Thyroid gland (tissue), 4 donors: ENCODE results near the gene ADAM30.

Experiments used
- POLR2A ChIP-seq, 2 donors: fragments of 450-650 bp; IDR thresholded peaks; one replicate each; pipeline ENCODE4 v1.6.1; 2017; ENCODE audit warnings: antibody characterized with exemption in 2 of 2, mild to moderate bottlenecking in 2 of 2, moderate library complexity in 1 of 2
- TF ChIP-seq, protein P1 (sequence below), 6 experiments: fragments of 200-600 bp in 3 of 6; fragments of 450-650 bp in 3 of 6; sonication (generic) in 3 of 6; IDR thresholded peaks; one replicate each; pipeline ENCODE4 v1.5.1; 2016 to 2019; ENCODE audit warnings: antibody characterized with exemption in 6 of 6, mild to moderate bottlenecking in 2 of 6, inconsistent platforms in 1 of 6, moderate library complexity in 1 of 6

DNA sequence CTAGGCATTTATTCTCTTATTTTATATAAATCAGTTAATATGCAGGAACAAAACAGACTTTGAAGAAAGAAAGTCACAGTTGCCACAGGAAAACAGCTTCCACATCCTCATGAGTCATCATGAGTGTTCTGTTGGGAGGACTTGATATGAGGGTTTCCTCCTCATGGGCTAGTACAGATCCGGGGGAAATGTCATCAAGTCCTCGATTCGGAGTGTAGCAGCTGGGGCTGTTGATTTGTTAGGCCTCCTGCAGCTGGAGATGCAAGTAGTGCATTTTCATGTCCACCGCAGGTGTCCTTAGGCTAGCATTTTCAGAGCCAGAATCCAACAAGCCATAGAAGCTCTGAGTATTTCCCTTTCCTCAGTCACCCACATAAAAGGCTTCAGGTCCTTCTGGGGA lies 36.7 kb downstream of the ADAM30 start:
- no peak for TF ChIP-seq POLR2A (IDR thresholded peaks at IDR 0.05)
- TF ChIP-seq, protein P1, sequence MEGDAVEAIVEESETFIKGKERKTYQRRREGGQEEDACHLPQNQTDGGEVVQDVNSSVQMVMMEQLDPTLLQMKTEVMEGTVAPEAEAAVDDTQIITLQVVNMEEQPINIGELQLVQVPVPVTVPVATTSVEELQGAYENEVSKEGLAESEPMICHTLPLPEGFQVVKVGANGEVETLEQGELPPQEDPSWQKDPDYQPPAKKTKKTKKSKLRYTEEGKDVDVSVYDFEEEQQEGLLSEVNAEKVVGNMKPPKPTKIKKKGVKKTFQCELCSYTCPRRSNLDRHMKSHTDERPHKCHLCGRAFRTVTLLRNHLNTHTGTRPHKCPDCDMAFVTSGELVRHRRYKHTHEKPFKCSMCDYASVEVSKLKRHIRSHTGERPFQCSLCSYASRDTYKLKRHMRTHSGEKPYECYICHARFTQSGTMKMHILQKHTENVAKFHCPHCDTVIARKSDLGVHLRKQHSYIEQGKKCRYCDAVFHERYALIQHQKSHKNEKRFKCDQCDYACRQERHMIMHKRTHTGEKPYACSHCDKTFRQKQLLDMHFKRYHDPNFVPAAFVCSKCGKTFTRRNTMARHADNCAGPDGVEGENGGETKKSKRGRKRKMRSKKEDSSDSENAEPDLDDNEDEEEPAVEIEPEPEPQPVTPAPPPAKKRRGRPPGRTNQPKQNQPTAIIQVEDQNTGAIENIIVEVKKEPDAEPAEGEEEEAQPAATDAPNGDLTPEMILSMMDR (IDR thresholded peaks at IDR 0.05), result no peak
